OCI-LY1 (cell line): ENCODE data around the gene TRIO.

Experiments
- CTCF ChIP-seq: fragments of 200-600 bp; sonication (generic), shearing (Covaris generic); IDR thresholded peaks from 2 replicates; pipeline ENCODE4 v1.5.1; 2017; ENCODE audit warnings: mild to moderate bottlenecking, antibody characterized with exemption, low read length, moderate library complexity, mixed read lengths
- EZH2 ChIP-seq: fragments of 200-600 bp; sonication (generic), shearing (Covaris generic); IDR thresholded peaks from 2 replicates; pipeline ENCODE4 v1.8.0; 2017; ENCODE audit warnings: borderline replicate concordance, mixed run types, mild to moderate bottlenecking, antibody characterized with exemption, low read length, moderate library complexity, mixed read lengths

DNA sequence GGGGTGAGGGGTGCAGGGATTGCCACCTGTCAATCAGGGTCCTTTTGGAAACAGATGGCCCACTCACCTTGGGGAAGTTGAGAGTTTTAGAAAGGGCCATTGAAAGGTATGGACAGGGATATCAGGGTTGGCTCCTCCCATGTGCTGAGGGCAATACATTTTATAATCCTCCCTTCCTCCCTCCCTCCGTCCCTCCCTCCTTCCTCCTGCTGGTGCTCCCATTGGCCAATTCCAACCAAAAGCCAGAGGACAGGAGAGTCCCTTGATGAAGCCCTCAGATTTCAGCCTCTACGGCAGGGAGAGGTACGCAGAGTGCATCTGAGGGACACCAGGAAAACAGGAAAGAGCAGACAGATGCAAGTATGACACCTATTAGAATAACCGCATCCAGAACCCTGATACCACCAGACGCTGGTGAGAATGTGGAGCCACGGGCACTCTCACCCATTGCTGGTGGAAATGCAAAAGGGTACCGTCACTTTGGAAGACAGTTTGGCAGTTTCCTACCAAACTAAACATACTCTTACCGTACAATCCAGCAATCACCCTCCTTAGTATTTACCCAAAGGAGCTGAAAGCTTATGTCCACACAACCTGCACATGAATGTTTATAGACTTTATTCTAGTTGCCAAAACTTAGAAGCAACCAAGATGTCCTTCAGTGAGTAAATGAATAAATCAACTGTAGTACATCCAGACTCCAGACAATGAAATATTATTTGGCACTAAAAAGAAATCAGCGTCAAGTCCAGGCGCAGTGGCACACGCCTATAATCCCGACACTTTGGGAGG is 380.3 kb downstream of the TRIO start:
- TF ChIP-seq CTCF = no peak
- no peak for TF ChIP-seq EZH2
